NCI-H1105 treated with DMSO at 0.1 percent for 48 hours (cell line): ENCODE data around the gene DCP1B.
A peak's percentile ranks its signal among the peaks of the same experiment; 100 is the strongest.

Experiments
- DNase-seq: peaks from one replicate; lab custom pipeline; 2025; lab: John Stamatoyannopoulos, UW

Gene DCP1B

GRCh38 chr12:2017546-2018337 lies 13.5 kb upstream of the DCP1B start:
- DNase-seq, result peak; percentile 52

- no peak for DNase-seq
Observed at GRCh38 chr12:2016862-2017545, 12.7 kb upstream of the DCP1B start.

- no peak for DNase-seq
Observed at GRCh38 chr12:2014231-2014630, 10.0 kb upstream of the DCP1B start.

- no peak for DNase-seq
Observed at GRCh38 chr12:2013527-2014223, 9.4 kb upstream of the DCP1B start.

GRCh38 chr12:2013086-2013485 lies 8.8 kb upstream of the DCP1B start:
- no peak for DNase-seq

- DNase-seq, result peak; percentile 9
Observed at GRCh38 chr12:2011643-2012607, 7.7 kb upstream of the DCP1B start.

- no peak for DNase-seq
Observed at GRCh38 chr12:2009623-2010022, 5.4 kb upstream of the DCP1B start.

- DNase-seq, result no peak
Observed at GRCh38 chr12:2008677-2009076, 4.4 kb upstream of the DCP1B start.

- no peak for DNase-seq
Observed at GRCh38 chr12:2003676-2004112, 563 bp downstream of the DCP1B start.

- no peak for DNase-seq
Observed at GRCh38 chr12:1995205-1995896, 8.9 kb downstream of the DCP1B start.

- no peak for DNase-seq
Observed at GRCh38 chr12:1994429-1995143, 9.7 kb downstream of the DCP1B start.

- no peak for DNase-seq
Observed at GRCh38 chr12:1993871-1994371, 10.3 kb downstream of the DCP1B start.

GRCh38 chr12:1993341-1993740 lies 10.9 kb downstream of the DCP1B start:
- no peak for DNase-seq

- no peak for DNase-seq
Observed at GRCh38 chr12:1992732-1993131, 11.5 kb downstream of the DCP1B start.

- DNase-seq, result no peak
Observed at GRCh38 chr12:1989111-1989510, 15.1 kb downstream of the DCP1B start.

- no peak for DNase-seq
Observed at GRCh38 chr12:1984759-1985158, 19.5 kb downstream of the DCP1B start.

- no peak for DNase-seq
Observed at GRCh38 chr12:1980282-1980681, 24.0 kb downstream of the DCP1B start.

- no peak for DNase-seq
Observed at GRCh38 chr12:1978078-1978862, 26.0 kb downstream of the DCP1B start.

GRCh38 chr12:1977588-1977987 lies 26.7 kb downstream of the DCP1B start:
- DNase-seq, result no peak
